Tibial nerve (tissue), 4 donors: ENCODE measurements around the gene XRCC4.

Experiments
- EP300 ChIP-seq, 2 donors: sonication (generic); formaldehyde crosslinking; IDR thresholded peaks; one replicate each; pipeline ENCODE4 v1.6.1; 2017; ENCODE audit warnings: antibody characterized with exemption in 2 of 2, mild to moderate bottlenecking in 1 of 2
- POLR2A ChIP-seq, 2 donors: fragments of 450-650 bp; IDR thresholded peaks; one replicate each; pipeline ENCODE4 v1.6.1; 2017; ENCODE audit warnings: antibody characterized with exemption in 2 of 2, mild to moderate bottlenecking in 2 of 2, moderate library complexity in 2 of 2
- TF ChIP-seq, protein P1 (sequence below), 5 experiments: fragments of 200-600 bp in 3 of 5; fragments of 450-650 bp in 2 of 5; sonication (generic) in 3 of 5; IDR thresholded peaks; one replicate each; pipeline ENCODE4 v1.5.1; 2016 to 2019; ENCODE audit warnings: antibody characterized with exemption in 5 of 5, mild to moderate bottlenecking in 3 of 5, moderate library complexity in 2 of 5

DNA sequence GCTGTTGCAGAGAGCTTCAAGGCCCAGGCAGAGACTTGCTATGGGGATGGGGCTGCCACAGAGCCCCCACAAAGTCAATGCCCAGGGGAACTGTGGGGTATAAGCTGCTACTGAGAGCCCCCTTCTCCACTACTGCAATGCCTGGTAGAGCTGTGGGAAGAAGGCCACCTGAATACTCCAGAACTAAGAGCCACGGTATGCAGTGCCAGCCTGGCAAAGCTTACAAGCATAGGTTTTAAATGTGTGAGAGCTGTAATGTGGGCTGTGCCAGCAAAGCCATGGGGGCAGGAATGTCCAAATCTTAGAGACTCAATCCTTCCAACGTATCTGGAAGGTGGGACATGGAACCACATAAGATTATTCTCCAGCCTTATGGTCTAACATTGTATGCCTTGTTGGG lies 49.2 kb downstream of the XRCC4 start:
- TF ChIP-seq, protein P1, sequence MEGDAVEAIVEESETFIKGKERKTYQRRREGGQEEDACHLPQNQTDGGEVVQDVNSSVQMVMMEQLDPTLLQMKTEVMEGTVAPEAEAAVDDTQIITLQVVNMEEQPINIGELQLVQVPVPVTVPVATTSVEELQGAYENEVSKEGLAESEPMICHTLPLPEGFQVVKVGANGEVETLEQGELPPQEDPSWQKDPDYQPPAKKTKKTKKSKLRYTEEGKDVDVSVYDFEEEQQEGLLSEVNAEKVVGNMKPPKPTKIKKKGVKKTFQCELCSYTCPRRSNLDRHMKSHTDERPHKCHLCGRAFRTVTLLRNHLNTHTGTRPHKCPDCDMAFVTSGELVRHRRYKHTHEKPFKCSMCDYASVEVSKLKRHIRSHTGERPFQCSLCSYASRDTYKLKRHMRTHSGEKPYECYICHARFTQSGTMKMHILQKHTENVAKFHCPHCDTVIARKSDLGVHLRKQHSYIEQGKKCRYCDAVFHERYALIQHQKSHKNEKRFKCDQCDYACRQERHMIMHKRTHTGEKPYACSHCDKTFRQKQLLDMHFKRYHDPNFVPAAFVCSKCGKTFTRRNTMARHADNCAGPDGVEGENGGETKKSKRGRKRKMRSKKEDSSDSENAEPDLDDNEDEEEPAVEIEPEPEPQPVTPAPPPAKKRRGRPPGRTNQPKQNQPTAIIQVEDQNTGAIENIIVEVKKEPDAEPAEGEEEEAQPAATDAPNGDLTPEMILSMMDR (IDR thresholded peaks at IDR 0.05) = no peak
- TF ChIP-seq POLR2A (IDR thresholded peaks at IDR 0.05) = no peak
- no peak for TF ChIP-seq EP300 (IDR thresholded peaks at IDR 0.05)
